Fibroblast of skin of right quadriceps (primary cell): ENCODE data around the gene MTPN.

Experiments
- DNase-seq: peaks from one replicate; pipeline ENCODE4 v3.0.0-alpha.2; 2013

Gene MTPN

GRCh38 chr7:135884495-135885232 is 92.5 kb downstream of the MTPN start:
- no peak for DNase-seq

GRCh38 chr7:135879233-135879632 is 97.9 kb downstream of the MTPN start:
- peak; percentile 73 for DNase-seq

- no peak for DNase-seq
Measured at GRCh38 chr7:135878284-135878683, 98.9 kb downstream of the MTPN start.

- peak; percentile 56 for DNase-seq
Measured at GRCh38 chr7:135877805-135878204, 99.4 kb downstream of the MTPN start.
